ENCODE data around the gene FNBP1.

Gene FNBP1

DNA sequence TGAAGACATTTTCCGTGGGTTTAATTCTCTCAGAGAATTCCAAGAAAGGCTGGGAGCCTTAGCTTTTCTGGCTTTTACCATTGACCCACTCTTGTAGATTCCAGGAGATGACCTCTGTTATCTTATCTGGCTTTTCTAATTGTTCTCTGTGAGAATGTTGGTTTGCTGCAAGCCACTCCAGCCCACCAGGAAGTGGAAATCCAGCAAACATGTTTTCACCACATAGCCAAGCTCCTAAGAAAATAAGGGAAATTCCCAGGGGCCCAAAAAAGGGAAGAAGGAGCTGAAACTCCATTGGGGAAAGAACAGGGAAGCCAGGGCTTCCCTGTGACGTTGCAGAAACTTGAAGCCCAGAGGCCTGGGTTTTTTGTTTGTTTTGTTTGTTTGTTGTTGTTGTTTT is 30.4 kb upstream of the FNBP1 start:
- no peak for DNase-seq
- H3F3A ChIP-seq (ENCODE audit: insufficient read depth, low read length), result no peaks in the 10 kb centered on the region
- no peak overlapping the region for H2AFZ ChIP-seq (ENCODE audit: low read length)
- no peak overlapping the region for H3K4me2 ChIP-seq (ENCODE audit: low read depth, low read length)
- TF ChIP-seq EZH2 (optimal IDR thresholded peaks at IDR 0.05; ENCODE audit: low read depth, low read length) (no peak), EZH2phosphoT487 (IDR thresholded peaks at IDR 0.05; ENCODE audit: low read length) (no peak)
- TF ChIP-seq, protein P1, sequence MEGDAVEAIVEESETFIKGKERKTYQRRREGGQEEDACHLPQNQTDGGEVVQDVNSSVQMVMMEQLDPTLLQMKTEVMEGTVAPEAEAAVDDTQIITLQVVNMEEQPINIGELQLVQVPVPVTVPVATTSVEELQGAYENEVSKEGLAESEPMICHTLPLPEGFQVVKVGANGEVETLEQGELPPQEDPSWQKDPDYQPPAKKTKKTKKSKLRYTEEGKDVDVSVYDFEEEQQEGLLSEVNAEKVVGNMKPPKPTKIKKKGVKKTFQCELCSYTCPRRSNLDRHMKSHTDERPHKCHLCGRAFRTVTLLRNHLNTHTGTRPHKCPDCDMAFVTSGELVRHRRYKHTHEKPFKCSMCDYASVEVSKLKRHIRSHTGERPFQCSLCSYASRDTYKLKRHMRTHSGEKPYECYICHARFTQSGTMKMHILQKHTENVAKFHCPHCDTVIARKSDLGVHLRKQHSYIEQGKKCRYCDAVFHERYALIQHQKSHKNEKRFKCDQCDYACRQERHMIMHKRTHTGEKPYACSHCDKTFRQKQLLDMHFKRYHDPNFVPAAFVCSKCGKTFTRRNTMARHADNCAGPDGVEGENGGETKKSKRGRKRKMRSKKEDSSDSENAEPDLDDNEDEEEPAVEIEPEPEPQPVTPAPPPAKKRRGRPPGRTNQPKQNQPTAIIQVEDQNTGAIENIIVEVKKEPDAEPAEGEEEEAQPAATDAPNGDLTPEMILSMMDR (IDR thresholded peaks at IDR 0.05; ENCODE audit: low read length), result no peak
- no peaks in the 10 kb centered on the region for H4K20me1 ChIP-seq (ENCODE audit: insufficient read depth, low read length)
- H3K9ac ChIP-seq (ENCODE audit: low read length), result no peak overlapping the region
- H3K27me3 ChIP-seq (replicated peaks; ENCODE audit: insufficient read depth, low read length), result no peaks in the 10 kb centered on the region
- H3K36me3 ChIP-seq (replicated peaks; ENCODE audit: insufficient read depth, low read length), result no peaks in the 10 kb centered on the region; the same call in 1 of the 2 replicates
- H3K9me3 ChIP-seq (replicated peaks; ENCODE audit: insufficient read depth, low read length), result no peaks in the 10 kb centered on the region
- peaks cover 51% of the 10 kb centered on the region for H3K79me2 ChIP-seq (ENCODE audit: low read length)
- no peak overlapping the region for H3K27ac ChIP-seq (ENCODE audit: low read length)
- H3K9me2 ChIP-seq (replicated peaks; ENCODE audit: insufficient read depth, low read length), result no peaks in the 10 kb centered on the region
- H3K4me3 ChIP-seq (ENCODE audit: low read length), result no peak overlapping the region
- no peaks in the 10 kb centered on the region for H3K4me1 ChIP-seq (ENCODE audit: low read length)

DNA sequence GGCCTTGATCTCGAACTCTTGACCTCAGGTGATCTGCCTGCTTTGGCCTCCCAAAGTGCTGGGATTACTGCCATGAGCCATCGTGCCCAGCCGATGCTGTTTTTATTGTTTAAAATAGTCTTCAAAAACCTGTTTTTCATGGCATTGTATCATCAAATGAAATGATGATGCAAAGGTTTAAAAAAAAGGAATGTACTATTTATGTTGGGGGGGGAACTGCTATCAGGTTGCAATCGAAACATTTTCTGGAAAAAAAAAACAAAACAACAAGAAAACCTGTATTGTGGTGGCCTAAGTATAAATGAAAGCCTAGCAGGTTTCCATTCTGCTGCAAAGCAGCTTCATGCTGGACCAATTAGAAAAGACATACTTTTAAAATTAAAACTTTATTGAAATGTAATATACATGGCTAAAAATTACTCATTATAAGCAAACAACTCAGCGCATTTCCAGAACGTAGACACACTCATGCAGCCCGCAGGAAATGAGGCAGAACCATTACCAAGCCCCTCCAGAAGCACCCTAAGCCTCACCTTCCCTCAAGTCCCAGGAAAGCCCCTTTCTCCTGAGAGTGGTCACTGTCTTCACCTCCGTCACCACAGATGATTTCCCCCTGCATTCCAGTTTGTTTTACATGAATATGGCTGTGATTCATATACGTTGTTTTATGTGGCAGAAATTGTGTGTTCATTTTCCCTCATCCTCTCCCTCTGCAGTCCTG is 29.7 kb upstream of the FNBP1 start:
- H3K27ac ChIP-seq (ENCODE audit: low read length), result no peak overlapping the region
- DNase-seq, result no peak
- H3K4me3 ChIP-seq (ENCODE audit: low read length), result no peak overlapping the region
- H2AFZ ChIP-seq (ENCODE audit: low read length), result no peak overlapping the region
- H3K36me3 ChIP-seq (replicated peaks; ENCODE audit: insufficient read depth, low read length), result no peaks in the 10 kb centered on the region; the same call in 1 of the 2 replicates
- H4K20me1 ChIP-seq (ENCODE audit: insufficient read depth, low read length), result no peaks in the 10 kb centered on the region
- no peak overlapping the region for H3K9ac ChIP-seq (ENCODE audit: low read length)
- no peaks in the 10 kb centered on the region for H3K4me1 ChIP-seq (ENCODE audit: low read length)
- H3K9me2 ChIP-seq (replicated peaks; ENCODE audit: insufficient read depth, low read length), result no peaks in the 10 kb centered on the region
- no peak for TF ChIP-seq EZH2phosphoT487 (IDR thresholded peaks at IDR 0.05; ENCODE audit: low read length)
- TF ChIP-seq, protein P1 (IDR thresholded peaks at IDR 0.05; ENCODE audit: low read length), result no peak
- TF ChIP-seq EZH2 (optimal IDR thresholded peaks at IDR 0.05; ENCODE audit: low read depth, low read length), result no peak
- H3K27me3 ChIP-seq (replicated peaks; ENCODE audit: insufficient read depth, low read length), result no peaks in the 10 kb centered on the region
- no peak overlapping the region for H3K4me2 ChIP-seq (ENCODE audit: low read depth, low read length)
- peaks cover 58% of the 10 kb centered on the region for H3K79me2 ChIP-seq (ENCODE audit: low read length)
- H3K9me3 ChIP-seq (replicated peaks; ENCODE audit: insufficient read depth, low read length), result no peaks in the 10 kb centered on the region
- no peaks in the 10 kb centered on the region for H3F3A ChIP-seq (ENCODE audit: insufficient read depth, low read length)

DNA sequence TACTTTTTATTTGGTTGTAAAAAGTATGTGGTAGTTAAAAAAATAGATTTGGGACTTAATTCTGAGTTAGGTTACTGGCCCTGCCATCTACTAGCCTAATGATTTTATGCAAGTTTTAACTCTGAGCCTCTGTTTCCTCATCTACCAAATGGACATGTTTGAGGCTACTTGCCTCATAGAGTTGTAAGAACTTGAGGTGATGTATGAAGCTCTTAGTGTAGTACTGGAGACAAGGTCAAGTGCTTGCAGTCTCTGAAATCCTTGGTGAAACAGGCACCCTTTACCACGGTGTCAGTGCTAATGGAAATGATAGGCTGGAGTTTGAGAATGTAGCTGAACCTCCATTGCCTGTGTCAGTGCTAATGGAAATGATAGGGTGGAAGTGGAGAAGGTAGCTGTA is 26.1 kb upstream of the FNBP1 start:
- Histone ChIP-seq H3K27me3 (replicated peaks; ENCODE audit: insufficient read depth, low read length) (no peaks in the 10 kb centered on the region), H3K9me3 (replicated peaks; ENCODE audit: insufficient read depth, low read length) (no peaks in the 10 kb centered on the region), H3K27ac (ENCODE audit: low read length) (no peak overlapping the region), H2AFZ (ENCODE audit: low read length) (no peak overlapping the region), H3K4me3 (ENCODE audit: low read length) (no peak overlapping the region), H3K9ac (ENCODE audit: low read length) (no peak overlapping the region), H3K4me2 (ENCODE audit: low read depth, low read length) (no peak overlapping the region), H3F3A (ENCODE audit: insufficient read depth, low read length) (no peaks in the 10 kb centered on the region), H3K4me1 (ENCODE audit: low read length) (no peaks in the 10 kb centered on the region), H3K36me3 (replicated peaks; ENCODE audit: insufficient read depth, low read length) (no peaks in the 10 kb centered on the region), H3K9me2 (replicated peaks; ENCODE audit: insufficient read depth, low read length) (no peaks in the 10 kb centered on the region), H3K79me2 (ENCODE audit: low read length) (peaks cover 72% of the 10 kb centered on the region), H4K20me1 (ENCODE audit: insufficient read depth, low read length) (no peaks in the 10 kb centered on the region)
- TF ChIP-seq EZH2phosphoT487 (IDR thresholded peaks at IDR 0.05; ENCODE audit: low read length), result no peak
- no peak for DNase-seq

DNA sequence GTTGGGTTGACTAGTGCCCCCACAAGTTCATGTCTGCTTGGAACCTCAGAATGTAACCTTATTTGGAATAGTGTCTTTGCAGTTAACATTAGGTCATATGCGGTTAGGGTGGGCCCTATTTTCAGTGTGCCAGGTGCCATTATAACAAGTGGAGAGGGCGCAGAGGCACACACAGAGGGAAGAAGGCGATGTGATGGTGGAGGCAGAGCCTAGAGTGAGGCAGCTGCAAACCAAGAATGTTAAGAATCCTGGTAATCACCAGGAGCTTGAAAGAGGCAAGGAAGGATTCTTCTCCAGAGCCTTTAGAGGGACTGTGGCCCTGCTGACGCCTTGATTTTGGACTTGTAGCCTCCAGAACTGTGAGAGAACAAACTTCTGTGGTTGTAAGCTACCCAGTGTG is 21.6 kb upstream of the FNBP1 start:
- Histone ChIP-seq H3K9me3 (replicated peaks; ENCODE audit: insufficient read depth, low read length) (no peaks in the 10 kb centered on the region), H3K9me2 (replicated peaks; ENCODE audit: insufficient read depth, low read length) (no peaks in the 10 kb centered on the region), H3K27me3 (replicated peaks; ENCODE audit: insufficient read depth, low read length) (no peaks in the 10 kb centered on the region), H3K27ac (ENCODE audit: low read length) (no peak overlapping the region), H3K4me3 (ENCODE audit: low read length) (no peak overlapping the region), H3K36me3 (replicated peaks; ENCODE audit: insufficient read depth, low read length) (no peaks in the 10 kb centered on the region), H4K20me1 (ENCODE audit: insufficient read depth, low read length) (no peaks in the 10 kb centered on the region), H2AFZ (ENCODE audit: low read length) (no peak overlapping the region), H3K9ac (ENCODE audit: low read length) (no peak overlapping the region), H3K4me1 (ENCODE audit: low read length) (no peaks in the 10 kb centered on the region), H3K79me2 (ENCODE audit: low read length) (peaks cover 71% of the 10 kb centered on the region), H3K4me2 (ENCODE audit: low read depth, low read length) (no peak overlapping the region), H3F3A (ENCODE audit: insufficient read depth, low read length) (no peaks in the 10 kb centered on the region)
- no peak for DNase-seq
- TF ChIP-seq EZH2 (optimal IDR thresholded peaks at IDR 0.05; ENCODE audit: low read depth, low read length), result no peak
- no peak for TF ChIP-seq EZH2phosphoT487 (IDR thresholded peaks at IDR 0.05; ENCODE audit: low read length)
- TF ChIP-seq, protein P1 (IDR thresholded peaks at IDR 0.05; ENCODE audit: low read length), result no peak
